T1000 (cell line): ENCODE results near the gene AUTS2.
A peak's percentile ranks its signal among the peaks of the same experiment; 100 is the strongest.

Experiments used
- DNase-seq: peaks from one replicate; lab custom pipeline; 2025; ENCODE audit warnings: mixed read lengths; lab: John Stamatoyannopoulos, UW

The AUTS2 gene

DNA sequence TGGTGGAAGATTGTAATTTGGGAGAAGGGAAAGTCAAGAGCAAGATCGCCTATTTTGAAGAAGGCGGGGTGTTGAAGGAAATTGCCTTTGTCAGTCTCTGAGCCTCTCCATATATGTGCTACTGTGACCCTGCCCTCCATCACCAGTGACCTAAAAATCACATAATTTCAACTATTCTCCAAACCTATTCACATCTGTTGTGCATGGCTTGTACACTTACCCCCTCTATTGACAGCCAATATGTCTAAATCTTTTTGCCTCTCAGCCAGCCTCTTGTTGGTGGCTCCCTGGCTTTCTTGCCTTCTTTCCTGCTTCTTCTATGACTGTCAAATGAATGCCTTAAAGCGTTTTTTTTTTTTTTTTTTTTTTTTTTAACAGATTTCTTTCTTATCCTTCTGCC is 295.6 kb downstream of the AUTS2 start:
- no peak for DNase-seq

DNA sequence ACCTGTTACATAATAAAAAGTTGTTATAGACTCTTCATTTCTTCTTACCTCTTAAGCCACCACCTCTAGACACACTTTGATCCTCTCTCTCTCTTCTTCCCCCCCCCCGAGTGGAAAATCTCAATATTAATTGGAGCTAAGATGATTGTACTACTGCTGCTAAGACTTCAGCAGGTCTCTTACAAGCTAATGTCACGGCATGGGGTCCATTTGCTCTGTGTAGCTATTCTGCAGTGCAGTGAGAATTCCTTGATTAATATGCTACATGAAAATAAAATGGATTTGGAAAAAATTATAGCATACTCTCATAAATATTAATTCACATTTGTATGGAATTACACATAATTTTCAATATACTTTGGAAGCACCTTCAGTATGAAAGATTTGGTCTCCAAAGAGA is 297.2 kb downstream of the AUTS2 start:
- no peak for DNase-seq

DNA sequence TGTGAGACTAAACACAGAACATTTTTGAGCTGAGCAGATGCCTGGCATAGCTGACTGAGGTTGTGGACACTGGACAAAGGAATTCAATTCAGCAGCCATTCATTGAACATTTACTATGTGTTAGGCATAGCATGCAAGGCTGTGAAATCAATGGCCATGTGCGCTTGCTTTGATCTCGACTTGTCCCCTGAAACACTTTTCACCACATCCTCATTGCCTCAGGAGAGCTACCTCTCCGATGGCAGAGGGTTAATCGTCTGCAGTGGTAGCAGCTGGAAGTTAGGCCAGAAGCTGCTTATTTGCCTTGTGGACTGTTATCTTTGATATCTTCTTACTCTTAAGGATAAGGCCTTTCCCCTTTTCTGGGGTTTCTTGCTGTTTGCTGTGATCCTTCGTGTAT is 297.8 kb downstream of the AUTS2 start:
- no peak for DNase-seq

DNA sequence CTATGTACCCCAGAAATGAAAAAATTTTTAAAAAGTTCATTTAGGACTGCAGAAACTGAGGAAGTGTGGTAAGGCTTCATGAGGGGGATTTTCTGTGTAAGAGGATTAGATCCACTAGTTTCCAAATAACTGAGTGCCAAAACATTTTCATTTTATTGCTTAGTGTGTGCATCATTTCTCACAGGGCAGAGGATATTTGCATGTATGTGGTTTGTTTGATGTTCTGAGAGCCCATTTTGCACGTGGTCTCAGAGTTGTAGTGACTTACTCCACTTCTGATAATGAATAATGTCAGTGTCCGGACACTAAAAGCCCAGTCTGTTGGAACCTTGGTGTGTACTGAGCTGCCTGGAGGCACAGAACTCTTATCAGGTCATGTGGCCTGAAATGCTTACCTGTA is 299.9 kb downstream of the AUTS2 start:
- no peak for DNase-seq

DNA sequence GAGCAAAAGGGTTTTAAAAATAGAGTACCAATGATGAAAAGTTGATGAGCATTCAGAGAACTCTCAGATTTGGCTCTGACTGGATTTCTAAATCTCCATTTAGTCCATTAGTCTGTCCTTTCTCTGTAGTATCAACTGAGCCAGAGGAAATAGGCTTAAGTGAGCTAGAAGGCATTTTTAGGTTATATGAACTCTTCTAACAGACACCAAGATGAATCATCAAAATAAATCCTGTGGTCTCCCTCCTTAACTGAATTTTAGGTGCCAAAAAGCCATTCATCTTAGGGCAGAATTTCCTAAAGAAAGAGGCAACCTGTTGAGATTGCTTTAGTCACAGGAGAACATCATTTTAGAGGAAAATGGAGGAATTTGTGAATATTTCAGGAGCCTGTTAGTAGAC is 305.1 kb downstream of the AUTS2 start:
- no peak for DNase-seq

DNA sequence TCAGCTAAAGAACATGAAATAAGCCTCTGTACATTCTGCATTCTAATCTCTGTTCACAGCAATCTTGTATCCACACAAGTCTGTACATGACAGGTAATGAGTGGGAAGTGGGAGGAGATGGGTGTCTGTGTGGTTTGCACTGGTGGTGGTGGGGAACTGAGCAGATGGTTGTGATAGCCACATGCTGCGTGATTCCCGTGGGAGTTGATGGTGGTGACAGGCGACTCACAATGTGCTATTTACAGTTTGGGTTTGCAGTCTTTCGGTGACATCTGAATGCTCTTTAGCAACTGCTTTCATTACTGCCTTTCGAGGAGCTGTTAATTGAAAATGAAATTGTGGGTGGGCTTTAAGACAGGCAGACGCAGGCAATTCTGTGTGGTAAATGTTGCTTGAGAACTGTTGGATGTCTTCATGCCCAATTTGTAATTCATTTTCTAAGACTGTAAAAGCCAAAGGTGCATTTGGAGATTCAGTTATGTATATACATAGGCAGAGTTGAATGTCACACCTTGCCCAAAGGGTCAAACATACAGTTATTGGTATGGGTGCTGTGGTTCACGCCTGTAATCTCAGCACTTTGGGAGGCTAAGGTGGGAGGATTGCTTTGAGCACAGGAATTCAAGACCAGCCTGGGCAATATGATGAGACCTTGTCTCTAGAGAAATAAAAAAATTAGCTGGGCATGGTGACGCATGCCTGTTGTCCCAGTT is 308.2 kb downstream of the AUTS2 start:
- no peak for DNase-seq

DNA sequence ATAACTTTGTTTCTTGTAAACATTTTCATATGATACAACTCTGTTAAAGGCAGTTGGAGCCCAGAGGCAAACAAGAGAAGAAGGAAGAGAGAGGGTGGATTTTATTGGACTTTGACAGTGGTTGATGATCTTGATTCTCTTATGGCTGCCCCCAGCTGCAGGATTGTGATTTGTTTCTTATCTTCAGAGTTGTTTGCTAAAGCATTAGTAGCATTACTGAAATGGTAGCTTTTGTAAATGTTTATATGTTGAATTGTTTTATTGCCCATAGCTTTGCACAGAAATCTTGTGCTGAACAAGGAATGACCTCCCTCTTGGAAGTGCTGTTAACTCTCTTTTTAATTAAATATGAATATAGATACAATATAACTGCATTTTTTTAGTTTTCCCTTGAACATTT is 309.4 kb downstream of the AUTS2 start:
- no peak for DNase-seq

DNA sequence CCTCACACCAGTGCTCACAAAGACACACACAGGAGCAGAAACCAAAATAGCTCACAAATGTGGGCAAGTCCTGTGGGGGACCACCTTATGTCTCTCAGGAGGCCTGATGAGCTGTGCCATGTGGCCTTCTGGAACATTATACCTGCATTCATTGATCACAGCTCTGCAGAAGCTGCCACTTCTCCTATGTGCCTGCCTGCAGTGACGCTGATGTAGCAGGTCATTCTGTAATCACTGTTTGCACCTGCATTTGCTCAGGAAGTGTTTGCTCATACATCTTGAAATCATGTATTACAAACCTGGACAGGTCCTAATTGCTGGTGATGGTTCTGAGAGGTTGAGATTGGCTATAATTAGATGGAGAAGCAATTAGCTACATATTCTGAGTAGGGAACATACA is 310.2 kb downstream of the AUTS2 start:
- DNase-seq: no peak

DNA sequence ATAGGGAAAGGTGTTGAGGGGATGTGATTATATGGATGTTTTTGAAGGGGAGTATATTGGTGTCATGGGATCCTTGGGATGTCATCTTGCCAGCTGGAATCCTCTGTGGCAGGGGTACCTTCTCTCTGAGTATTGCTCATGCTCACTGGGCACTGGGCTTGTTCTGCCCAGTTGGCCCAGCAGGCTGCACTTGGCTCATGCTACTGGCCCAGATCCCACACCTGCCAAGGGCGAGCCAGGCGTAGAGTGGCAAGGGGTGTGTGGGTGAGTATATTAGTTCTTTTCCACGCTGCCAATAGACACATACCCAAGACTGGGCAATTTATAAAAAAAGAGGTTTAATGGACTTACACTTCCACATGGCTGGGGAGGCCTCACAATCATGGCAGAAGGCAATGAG is 311.9 kb downstream of the AUTS2 start:
- DNase-seq: no peak

DNA sequence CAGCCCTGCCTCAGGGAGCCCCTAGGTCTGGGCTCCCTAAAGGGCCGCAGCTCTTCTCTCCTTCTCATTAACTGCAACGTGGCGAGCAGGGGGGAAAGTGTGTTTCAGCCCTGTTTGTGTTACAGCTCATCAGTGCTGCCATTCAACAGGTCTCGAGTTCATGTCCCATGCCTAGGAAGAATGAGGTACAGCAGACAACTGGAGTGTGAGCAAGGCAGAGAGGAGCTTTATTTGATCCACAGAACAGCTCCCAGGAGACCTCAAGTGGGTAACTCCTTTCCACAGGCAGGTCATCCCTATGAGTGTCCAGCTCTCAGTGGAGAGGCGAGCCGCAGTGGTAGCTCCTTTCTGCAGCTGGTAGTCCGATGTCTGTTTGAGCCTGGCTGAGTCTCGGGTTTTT is 313.1 kb downstream of the AUTS2 start:
- no peak for DNase-seq

DNA sequence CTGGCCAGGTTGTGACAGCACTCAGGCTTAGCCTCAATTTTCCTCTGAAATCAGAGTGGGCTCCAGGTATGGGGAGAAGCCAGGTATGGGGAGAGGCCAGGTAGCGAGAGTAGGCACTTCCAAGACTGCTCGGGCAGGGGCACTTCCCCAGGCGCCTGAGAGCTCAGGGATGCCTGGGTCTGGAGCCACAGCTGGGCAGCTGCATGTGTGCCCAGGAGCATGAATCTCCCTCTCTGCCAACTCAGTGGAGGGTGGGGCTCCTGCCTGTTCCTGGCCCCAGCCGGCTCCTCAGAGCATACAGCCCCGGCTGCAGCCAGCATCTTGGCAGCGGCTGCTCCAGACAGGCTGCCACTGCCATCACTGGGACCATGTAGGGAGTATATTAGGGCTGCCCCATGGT is 313.9 kb downstream of the AUTS2 start:
- DNase-seq: no peak

DNA sequence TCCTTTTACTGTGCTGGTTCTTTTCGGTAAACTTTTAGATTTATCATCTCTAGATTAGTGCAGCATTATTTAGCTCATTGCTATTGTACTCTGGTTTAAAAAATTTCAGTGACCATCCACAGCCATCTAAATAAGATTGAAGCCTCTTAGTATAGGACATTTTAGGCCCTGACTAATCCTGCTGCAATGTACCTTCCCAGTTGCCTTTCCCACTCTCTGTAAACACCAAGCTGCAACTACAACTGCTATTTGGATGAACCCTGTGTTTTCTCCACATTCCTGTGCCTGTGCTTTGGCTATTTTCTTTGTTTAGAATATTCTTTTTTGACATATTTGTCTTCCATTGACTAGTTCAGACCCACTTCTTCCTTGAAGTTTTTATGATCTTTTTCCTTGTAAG is 314.6 kb downstream of the AUTS2 start:
- no peak for DNase-seq

DNA sequence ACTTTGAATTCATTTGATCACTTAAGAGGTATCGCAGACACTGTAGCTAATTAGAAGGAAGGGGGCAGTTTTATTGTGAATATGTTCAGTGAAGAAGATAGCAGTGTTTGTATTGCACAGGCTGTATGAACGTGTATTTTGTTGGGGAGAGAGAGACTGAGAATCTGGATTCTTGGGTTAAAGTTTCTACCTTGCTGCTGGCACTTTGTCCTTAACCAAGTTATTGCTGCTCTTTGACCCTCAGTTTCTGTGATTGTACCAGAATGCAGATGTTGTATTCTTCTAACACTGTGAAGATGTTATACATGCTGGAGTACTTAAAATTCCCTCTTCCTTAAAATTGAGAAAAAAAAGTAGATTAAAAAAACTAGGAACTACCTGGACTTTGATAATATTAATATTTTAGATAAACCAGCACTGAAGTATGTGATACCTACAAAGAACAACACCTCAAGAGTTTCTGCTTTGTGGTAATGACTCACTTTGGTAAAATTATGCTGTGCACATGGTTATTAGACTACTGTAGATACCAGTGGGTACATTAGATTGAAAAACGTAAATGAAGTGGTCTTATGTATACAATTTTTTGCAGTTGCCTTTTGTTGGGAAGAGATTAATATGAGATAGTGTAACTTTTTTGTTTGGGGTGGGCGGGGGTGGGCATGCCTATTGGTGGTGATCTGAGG is 321.3 kb downstream of the AUTS2 start:
- DNase-seq: no peak

DNA sequence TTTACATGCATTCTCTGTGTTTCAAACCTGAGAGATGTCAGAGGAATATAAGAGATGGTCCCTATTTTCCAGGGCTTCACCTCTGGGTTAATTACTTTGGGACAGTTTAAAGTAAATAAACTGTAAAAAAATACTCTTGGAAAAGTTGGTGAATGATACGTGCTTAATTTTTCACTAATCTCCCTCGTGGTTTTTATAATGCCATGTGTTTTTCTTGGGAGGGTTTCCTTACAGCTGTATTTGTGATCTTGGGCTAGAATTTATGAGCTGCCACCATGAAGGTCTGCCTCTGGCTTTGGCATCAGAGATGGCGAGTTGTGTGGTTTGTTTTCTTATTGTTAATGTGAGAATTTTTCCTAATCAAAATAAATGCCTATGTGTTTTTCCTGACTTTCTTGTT is 322.5 kb downstream of the AUTS2 start:
- no peak for DNase-seq

DNA sequence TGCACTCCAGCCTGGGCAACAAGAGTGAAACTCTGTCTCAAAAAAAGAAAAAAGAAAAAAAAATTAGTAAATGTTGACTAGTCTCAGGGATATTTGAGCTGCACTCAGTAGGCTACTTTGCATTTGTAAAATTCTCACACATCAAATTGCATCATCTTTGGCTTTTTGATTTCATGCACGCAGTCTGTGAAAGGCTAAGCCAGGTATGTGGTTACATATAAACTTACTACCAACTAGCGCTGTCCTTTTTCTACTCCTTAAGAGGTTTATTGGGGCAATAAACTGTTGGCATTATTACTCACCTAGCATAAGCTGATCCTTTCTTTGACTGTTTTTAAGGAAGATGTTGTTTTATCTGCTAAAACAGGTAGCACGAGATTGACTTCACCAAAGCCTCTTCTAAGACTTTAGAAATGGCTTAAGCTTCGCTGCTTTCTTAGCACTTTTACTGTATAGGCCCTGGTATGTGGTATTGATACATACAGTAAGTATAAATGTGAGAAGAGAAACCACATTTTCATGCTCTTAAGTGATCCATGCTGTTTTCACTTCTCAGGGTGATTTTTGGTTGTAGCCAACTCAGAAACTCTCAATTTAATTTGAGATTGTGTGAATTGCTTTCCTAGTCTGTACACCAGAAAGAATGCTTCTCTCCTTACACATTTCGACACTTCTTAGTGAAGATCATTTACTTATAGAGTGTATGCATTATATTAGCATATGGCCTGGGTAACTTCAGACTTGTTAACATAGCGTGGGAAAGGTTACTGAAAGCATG is 323.9 kb downstream of the AUTS2 start:
- no peak for DNase-seq

DNA sequence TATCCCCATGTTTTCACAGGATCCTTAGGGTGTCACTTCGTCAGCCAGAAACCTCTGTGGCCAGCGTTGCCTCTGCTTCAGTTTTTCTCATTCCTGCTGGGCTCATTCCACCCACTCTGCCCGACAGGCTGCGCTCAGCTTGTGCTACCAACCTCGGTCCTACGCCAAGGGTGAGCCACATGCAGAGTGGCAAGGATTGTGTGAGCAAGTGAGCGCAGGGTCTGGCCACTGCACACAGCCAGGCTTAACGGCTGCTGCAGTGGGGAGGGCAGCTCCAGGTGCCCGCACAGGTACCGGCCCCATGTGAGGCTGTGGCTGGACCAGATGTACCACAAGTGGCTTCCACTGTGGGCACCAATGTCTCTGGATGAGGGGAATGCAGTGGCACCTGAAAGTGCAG is 329.2 kb downstream of the AUTS2 start:
- DNase-seq: no peak

DNA sequence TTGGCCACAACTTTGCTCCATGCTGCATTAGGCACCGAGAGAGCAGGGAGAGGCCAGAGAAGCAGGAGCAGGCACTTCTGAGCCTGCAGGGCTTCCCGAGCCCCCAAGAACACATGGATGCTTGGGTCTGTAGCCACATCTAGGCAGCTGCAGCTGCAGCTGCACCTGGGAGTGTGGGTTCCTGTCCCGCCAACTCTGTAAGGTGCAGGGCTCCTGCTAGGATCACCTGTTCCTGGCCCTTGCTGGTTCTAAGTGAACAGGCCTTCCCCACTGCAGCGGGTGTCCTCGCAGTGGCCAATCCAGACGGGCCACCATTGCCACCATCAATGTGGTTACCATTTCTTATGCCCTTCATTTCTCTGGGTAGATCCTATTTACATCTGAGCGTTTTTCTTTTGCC is 330.3 kb downstream of the AUTS2 start:
- no peak for DNase-seq

DNA sequence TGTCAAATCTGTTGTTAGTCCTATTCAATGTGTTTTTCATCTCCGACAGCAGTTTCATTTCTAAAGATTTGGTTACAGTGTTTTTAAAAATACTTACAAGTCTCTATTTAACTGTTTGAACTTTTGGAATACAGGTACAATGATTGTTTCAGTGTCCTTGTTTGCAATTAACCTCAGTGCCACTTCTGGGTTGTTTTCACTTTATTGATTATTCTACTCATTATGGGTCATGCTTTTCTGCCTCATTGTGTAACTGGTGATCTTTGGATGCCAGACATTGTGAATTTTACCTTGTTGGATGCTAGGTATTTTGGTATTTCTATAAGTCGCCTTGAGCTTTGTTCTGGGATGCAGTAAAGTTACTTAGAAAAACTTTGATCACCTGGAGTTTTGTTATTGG is 331.3 kb downstream of the AUTS2 start:
- no peak for DNase-seq

DNA sequence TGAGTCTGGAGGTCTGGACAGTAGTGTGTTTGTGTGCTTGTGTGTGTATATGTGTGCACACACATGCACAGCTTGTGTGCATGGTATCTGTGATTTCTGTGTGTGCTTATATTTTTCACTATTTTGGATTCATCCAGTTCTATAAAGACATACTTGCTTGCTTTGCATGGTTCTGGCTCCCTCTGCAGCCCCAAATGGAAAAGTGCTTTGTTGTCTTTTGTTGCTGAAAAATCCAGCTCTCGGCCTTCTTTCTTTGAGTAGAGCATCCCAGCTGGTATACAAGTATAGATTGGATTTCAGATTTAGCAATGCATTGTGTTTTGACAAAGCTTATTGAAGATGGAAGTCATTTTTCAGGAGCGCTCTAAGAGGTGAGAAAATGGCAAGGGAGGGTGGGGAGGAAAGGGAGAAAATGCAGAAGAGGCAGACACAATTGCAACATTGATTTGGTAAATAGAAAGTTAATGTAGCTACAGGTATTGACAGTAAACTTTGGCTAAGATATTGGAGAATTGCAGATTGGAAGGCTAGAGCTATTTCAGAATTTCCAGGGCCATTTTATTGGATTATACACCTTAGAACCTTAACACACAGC is 333.9 kb downstream of the AUTS2 start:
- peak; percentile 1 for DNase-seq

DNA sequence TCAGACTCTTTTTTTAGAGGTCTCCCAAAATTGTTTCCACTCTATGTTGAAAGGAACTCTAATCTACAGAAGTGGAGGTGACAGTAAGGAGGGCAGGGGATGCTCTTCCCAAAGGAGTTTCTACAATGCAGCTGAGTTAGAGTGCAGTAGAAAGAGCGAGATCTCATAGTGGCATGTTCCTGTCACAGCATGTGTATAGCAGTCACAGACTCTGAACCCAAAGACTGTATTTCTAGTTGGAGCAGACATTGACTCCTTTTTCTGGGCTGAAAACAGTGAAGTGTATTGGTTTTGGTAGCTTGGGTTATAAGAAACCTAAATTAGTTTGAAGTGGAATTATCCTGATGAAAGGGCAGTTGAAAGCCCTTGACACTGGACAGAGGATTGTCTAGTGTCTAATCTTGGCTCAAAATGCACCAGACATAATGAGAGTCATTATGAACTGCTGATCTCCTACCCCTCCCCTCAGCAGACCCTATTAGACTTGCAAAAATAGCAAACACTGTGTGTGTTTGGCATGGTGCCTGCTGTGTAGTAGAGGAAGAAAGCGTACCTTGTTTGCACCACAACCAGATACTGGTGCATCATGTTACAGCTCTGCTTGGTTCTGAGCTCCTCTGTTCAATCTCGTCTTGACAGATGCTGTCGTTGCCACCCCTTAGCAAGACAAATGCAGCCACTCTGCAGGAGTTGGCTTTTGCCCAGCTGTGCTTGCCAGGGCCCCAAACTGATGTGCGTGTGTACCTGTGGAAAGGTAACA is 336.0 kb downstream of the AUTS2 start:
- DNase-seq: no peak

DNA sequence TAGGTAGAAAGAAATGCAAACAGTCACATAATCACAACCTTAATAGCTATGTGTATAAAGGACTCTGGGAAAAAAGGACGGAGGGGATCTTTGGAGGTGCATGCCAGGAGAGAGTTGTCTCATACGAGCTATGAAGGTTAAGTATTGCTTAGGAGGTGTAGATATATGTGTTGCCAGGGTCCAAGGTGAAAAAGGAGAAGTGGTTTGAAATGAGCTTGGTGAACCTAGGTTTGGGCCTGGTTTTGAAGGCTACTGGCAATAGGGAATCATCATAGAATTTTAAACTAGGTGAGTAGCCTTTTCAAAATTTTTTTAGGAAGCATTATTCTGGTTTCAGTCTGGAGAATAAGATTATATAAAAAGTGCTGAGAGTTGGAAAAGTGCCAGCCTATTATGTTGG is 336.8 kb downstream of the AUTS2 start:
- no peak for DNase-seq

DNA sequence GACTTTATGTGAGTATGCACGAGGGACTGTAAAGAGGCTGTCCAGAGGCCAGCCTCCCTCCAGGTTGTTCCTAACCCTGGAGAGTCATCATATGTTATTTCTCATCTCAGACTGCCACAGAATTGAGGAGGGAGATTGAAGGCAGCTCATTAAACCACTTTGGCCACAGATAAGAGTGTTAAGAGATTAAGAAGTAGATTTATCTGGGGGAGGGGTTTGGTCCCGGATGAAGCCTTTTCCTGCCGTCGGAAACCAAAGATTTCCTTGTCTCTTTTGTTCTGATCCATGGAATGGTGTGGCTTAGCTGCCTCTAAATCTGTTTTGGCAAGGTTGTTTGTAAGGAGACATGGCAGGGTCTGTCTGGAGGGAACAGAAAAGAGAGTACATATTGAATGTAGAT is 338.8 kb downstream of the AUTS2 start:
- DNase-seq: no peak
